SK-N-DZ (cell line): ENCODE data around the gene MAP3K10.
"Not testable (repeated sequence)": the region's sequence is repeated elsewhere in the genome, so short reads cannot be mapped to it uniquely, and the experiment has no call there.

Source experiments
- DNase-seq: peaks from one replicate; pipeline ENCODE4 v3.0.0-alpha.2; 2015; ENCODE audit warnings: low spot score

Gene MAP3K10

DNA sequence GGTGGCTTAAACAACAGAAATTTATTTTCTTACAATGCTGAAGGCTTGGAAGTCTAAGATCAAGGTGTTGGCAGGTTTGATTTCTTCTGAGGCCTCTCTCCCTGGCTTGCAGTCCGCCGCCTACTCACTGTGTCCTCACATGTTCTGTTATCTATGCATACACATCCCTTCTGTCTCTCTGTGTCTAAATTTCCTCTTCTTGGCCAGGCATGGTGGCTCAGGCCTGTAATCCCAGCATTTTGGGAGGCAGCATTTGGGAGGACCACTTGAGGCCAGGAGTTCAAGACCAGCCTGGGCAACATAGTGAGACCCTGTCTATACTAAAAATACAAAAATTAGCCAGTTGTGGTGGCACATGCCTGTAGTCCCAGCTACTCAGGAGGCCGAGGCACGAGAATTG, 19.9 kb upstream of the MAP3K10 start:
- not testable (repeated sequence) for DNase-seq

GRCh38 chr19:40174092-40174491, 17.1 kb upstream of the MAP3K10 start:
- DNase-seq, result no peak

DNA sequence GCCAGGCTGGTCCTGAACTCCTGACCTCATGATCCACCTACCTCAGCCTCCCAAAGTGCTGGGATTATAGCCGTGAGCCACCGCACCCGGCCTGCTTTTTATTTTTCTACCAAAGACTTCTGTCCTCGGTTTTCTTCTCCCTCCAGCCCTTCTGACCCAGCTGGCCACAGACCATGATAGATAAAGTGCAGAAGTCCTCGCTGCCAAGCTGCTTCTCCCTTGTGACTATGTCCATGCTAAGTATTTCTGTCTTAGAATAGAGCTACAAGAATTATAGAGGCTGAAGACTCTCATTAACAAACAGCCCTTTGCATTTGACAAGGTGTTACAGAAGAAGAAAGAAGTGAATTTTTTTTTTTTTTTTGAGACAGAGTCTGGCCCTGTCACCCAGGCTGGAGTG, 15.4 kb upstream of the MAP3K10 start:
- no peak for DNase-seq

DNA sequence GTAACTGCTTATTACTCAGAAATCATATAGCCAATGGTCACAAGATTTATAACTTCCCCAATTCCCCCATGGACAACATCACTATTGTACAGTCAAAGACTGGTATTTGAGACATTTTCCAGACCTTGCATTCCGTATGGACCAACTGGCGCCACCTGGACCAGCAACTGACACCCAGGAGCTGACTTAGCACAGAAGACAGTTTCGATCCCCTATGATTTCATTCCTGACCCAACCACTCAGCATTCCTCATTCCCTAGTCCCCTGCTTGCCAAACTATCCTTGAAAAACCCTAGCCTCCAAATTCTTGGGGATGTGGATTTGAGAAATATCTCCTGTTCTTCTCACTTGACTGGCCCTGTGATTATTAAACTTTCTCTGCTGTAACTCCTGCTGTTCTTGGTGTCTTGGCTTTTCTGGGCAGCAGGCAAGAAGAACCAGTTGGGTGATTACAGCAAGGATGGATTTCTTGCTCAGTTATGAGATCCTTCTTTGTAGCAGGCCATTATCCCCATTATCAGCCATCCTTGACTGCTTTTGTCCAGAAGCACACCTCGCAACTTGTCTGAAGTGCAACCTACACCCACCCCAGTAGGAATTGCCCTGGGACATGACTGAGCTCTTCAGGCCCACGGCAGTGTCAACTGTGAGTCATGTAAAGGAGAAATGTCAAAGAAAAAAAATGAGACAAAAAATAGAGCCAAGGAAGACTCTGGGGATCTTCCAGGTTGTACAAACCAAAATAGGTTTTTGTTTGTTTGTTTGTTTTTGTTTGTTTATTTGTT, 13.7 kb upstream of the MAP3K10 start:
- DNase-seq, result no peak

- no peak for DNase-seq
Measured at GRCh38 chr19:40178756-40179155, 12.5 kb upstream of the MAP3K10 start.

GRCh38 chr19:40184273-40184672, 7.0 kb upstream of the MAP3K10 start:
- DNase-seq, result no peak

DNA sequence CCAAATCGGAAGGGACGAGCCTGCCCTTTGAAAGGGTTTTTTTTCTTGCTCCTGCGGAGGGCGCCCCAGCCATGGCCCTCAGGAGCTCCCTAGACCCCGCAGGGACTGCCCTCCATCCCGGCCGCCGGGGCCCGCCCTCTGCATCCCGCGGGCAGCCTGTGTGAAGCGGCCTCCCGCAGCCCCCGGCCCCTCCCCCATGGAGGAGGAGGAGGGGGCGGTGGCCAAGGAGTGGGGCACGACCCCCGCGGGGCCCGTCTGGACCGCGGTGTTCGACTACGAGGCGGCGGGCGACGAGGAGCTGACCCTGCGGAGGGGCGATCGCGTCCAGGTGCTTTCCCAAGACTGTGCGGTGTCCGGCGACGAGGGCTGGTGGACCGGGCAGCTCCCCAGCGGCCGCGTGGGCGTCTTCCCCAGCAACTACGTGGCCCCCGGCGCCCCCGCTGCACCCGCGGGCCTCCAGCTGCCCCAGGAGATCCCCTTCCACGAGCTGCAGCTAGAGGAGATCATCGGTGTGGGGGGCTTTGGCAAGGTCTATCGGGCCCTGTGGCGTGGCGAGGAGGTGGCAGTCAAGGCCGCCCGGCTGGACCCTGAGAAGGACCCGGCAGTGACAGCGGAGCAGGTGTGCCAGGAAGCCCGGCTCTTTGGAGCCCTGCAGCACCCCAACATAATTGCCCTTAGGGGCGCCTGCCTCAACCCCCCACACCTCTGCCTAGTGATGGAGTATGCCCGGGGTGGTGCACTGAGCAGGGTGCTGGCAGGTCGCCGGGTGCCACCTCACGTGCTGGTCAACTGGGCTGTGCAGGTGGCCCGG, 815 bp downstream of the MAP3K10 start:
- DNase-seq, result peak; percentile 40

GRCh38 chr19:40192758-40193586, 1.7 kb downstream of the MAP3K10 start:
- no peak for DNase-seq

DNA sequence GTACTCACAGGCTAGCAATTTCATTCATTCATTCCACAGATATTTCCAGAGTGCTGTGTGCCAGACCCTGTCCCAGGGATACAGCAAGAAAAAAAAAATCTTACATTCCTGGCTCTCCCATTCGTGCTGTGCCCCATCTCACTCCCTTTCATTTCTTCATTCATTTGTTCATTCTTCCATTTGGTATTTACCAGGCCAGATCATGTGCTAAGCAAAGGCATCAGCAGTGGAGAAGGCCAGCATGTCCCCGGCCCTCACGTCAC, 2.3 kb downstream of the MAP3K10 start:
- DNase-seq, result no peak

GRCh38 chr19:40198272-40198990, 7.2 kb downstream of the MAP3K10 start:
- DNase-seq, result no peak

GRCh38 chr19:40200341-40201099, 9.3 kb downstream of the MAP3K10 start:
- no peak for DNase-seq

GRCh38 chr19:40204381-40204780, 13.2 kb downstream of the MAP3K10 start:
- no peak for DNase-seq

GRCh38 chr19:40205760-40206159, 14.5 kb downstream of the MAP3K10 start:
- no peak for DNase-seq

DNA sequence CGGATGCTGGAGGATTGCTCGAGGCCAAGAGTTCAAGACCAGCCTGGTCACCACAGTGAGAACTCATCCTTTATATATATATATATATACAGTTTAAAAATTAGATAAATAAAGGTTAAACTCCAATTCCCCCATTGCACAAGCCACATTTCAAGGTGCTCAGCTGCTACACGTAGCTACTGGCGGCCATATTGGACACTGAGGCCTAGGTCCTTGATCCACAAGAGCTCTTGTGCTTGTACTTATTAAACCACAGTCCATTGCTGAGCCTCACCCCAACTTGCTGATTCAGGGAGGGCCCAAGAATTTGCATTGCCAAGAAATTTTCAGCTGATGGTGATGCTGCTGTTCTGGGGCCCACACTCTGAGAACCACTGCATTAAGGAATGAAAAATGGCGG, 17.4 kb downstream of the MAP3K10 start:
- no peak for DNase-seq

GRCh38 chr19:40210889-40211288, 19.7 kb downstream of the MAP3K10 start:
- no peak for DNase-seq

DNA sequence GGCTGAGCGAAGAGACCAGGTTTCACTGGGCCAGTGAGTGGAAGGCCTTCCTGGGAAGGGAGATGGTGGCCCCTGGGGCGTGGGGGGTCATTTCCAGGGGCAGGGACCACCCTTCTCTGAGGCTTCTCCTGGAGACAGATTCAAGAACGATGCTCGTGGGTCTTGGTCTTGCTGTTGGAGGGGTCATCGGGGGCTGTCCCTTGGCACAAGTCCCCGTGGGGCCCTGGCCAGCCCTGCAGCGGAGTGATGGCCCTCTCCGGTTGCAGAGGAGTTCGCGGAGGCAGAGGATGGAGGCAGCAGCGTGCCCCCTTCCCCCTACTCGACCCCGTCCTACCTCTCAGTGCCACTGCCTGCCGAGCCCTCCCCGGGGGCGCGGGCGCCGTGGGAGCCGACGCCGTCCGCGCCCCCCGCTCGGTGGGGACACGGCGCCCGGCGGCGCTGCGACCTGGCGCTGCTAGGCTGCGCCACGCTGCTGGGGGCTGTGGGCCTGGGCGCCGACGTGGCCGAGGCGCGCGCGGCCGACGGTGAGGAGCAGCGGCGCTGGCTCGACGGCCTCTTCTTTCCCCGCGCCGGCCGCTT, 22.1 kb downstream of the MAP3K10 start:
- no peak for DNase-seq

- no peak for DNase-seq
Measured at GRCh38 chr19:40213882-40214570, 22.8 kb downstream of the MAP3K10 start.

GRCh38 chr19:40214936-40215335, 23.7 kb downstream of the MAP3K10 start:
- DNase-seq, result no peak

GRCh38 chr19:40216013-40216776, 25.0 kb downstream of the MAP3K10 start:
- no peak for DNase-seq

GRCh38 chr19:40216777-40217026, 25.5 kb downstream of the MAP3K10 start:
- no peak for DNase-seq
